OCI-M1 (cell line): ENCODE results near the gene STYX.

Experiments
- DNase-seq: peaks from one replicate; lab custom pipeline; 2025; lab: John Stamatoyannopoulos, UW

The STYX gene, protein sequence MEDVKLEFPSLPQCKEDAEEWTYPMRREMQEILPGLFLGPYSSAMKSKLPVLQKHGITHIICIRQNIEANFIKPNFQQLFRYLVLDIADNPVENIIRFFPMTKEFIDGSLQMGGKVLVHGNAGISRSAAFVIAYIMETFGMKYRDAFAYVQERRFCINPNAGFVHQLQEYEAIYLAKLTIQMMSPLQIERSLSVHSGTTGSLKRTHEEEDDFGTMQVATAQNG

GRCh38 chr14:52729925-52730708 lies at the start of gene STYX:
Gene STYX, plus strand, starts transcription at chr14:52730166. Its CDS starts 309 bp downstream, at chr14:52730475.
- DNase-seq = peak; percentile 98

- DNase-seq = no peak
These were observed 45.9 kb upstream of the STYX start for GRCh38 chr14:52683985-52684520.

GRCh38 chr14:52686176-52686575 lies 43.8 kb upstream of the STYX start:
- DNase-seq = no peak

DNA sequence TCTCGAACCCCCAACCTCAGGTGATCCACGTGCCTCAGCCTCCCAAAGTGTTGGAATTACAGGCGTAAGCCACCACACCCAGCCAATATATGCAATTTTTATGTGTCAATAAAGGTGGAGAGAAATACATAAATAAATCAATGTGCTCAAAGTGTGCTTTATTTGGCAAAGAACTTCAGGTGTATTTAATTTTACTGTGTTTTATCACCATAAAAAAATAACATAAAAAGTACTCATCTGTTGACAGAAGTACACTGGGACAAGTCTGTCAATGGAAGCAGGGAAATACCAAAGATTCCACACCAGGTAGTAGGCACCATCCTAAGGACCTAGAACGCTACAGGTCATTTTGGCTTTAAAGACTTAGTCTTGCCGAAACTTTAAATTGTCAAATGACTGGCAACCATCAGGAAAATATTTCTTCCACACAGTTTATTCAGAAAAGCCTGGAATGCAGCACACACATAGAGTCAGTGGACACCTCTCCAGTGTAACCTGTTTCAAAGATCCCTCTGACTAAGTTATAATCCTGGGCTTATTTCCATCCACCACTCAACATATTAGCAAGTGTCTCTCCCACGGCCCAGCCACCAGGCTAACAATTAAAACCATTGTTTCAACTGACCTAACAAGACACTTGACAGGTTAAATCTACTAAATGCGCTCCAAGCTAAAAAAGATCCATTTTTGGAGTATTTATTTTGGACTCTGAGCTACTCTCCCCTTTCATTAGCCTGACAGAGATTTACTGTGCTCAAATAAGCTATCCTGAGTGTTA lies 38.8 kb upstream of the STYX start:
- DNase-seq = no peak

GRCh38 chr14:52692248-52692962 lies 37.6 kb upstream of the STYX start:
- DNase-seq = peak; percentile 69

DNA sequence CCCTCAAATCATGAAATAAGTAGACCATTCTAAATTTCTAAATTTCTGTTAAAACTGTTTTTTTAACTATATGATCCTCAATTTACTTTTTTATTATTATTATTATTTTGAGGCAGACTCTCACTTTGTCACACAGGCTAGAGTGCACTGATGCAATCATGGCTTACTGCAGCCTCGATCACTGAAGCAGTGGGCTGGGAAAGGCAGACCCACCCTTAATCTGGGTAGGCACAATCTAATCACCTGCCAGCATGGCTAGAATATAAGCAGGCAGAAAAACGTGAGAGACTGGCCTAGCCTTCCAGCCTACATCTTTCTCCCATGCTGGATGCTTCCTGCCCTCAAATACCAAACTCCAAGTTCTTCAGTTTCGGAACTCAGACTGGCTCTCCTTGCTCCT lies 36.9 kb upstream of the STYX start:
- DNase-seq = no peak

- no peak for DNase-seq
These were observed 36.4 kb upstream of the STYX start for GRCh38 chr14:52693532-52693931.

DNA sequence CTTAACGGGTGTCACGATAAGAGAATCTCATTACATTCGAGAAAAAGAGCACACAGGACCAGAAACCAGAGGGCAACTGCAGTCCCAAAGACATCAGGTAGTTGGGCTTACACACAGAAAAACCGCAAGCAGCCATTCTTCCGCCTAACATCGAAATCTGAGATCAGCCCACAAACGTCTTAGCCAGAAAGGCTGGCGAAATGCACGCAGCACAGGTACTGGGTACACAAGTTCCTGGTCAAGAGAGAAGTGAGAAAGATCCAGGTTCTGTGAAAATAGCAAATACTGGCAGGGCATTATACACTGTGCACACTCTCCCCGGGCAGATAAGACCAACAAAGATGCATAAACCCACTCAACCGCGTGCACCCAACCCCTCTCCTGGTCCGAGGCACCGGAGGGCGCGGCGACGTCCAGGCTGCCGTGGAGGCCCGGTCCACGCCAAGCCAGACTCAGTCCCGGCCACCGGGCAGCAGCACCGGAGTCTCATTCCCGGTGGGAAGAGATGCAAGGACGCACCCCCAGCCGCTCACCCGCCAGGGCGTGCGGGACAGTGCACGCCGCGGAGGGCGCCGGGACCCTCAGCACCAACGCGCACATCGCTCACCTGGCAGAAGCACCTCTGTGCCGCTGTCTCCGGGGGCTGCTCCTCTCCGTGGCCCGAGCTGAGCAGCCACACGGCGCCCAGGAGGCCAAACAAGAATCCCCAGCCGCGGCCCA lies 35.0 kb upstream of the STYX start:
- peak; percentile 69 for DNase-seq

DNA sequence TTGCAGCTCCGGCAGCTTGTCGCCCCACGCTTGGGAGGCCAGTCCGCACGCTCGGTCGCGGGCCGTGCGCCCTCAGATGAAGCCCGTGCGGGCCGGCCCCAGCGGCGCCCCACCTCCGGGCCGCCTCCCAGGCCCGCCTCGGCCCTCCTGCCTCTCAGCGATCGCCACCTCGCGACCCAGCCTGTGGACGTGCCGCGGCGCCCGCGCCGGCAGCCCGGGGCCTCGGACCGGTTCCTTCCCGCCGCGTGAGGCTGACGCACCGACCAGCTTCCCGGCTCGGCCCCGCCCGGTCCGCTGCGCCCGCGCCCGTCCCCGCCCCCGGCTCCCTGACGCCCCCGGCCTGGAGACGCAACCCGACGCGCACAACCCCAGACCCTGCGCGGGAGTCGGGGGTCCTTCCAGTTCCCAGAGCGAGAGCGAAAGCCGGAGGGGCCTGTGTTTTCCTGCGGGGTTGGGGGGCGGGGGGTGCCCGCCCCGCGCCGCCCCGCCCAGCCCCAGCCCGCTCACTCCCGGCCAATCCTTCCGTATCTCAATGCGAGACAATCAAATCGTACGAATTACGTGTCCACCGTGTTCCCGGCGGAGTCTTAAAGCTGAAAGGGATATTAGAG lies 34.4 kb upstream of the STYX start, which contains the start of gene ERO1A:
TSS of gene ERO1A (minus strand) at position 78 of the 611 bp plus-strand sequence. CDS start at position 1, 77 bp downstream.
- peak; percentile 75 for DNase-seq

- DNase-seq = no peak
These were observed 29.2 kb upstream of the STYX start for GRCh38 chr14:52700701-52701172.

GRCh38 chr14:52701223-52701622 lies 28.7 kb upstream of the STYX start:
- peak; percentile 9 for DNase-seq

- DNase-seq = no peak
These were observed 26.7 kb upstream of the STYX start for GRCh38 chr14:52703225-52703624.

DNA sequence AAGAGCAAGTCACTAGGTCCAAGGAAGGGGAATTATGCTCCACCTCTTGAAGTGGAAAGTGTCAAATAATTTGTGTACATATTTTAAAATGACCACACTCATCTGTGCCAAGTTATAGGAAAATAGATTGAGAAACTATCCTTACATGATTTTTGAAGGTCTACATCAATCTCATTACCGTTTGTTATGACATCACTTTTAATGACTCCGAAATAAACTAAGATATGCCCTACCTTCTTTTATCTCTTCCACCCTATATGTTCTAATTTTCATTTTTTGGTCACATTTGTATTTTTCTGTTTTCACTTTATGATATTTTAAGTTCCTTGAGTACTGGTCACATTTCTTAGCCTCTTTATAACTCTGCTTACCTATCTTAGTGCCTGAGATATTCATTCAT lies 26.3 kb upstream of the STYX start:
- DNase-seq = no peak

GRCh38 chr14:52706286-52706685 lies 23.7 kb upstream of the STYX start:
- peak; percentile 77 for DNase-seq

DNA sequence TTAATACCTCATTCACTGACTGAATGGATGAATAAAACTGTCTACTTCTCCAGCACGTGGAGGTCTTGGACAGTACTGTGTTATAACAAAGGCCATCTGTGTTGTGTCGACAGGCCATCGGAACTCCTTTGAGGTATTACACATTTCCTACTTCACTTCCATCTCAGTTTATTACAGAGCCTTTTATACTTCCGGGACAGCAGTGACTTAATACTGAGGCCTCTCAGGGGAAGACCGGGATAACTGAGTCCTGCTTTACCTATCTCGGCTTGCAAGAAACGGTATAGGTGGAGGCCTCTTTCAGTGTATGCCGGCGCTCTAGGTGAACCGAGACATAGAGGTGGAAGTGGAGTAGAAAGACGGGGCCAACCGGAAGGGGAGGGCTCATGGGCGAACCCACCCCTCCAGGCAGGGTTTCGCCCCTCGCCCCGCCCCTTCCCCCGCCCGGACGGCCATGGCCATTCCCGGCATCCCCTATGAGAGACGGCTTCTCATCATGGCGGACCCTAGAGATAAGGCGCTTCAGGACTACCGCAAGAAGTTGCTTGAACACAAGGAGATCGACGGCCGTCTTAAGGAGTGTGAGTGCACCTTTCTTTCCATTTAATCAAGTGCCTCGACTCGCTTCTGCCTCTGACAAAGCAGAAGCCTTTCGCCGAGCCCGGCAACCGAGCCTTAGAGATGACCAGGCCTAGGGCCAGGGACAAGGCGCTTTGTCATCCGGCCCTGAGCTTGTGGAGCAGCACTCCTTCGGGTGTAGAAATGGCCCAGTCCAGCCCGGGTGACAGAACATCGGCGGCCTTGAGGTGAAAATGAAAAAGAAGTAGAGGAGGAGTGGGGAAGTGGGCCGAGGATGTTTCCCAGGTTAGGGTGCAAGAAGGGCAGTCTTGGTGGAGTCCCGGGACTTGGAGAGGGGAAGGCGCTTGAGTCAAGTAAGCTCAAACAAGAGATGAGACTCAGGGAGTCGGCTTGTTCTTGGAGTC lies 23.0 kb upstream of the STYX start, which contains the start of gene PSMC6:
TSS of gene PSMC6 (plus strand) at position 477 of the 983 bp plus-strand sequence. CDS start at position 497, 20 bp downstream.
- DNase-seq = peak; percentile 93

GRCh38 chr14:52711666-52712065 lies 18.3 kb upstream of the STYX start:
- DNase-seq = no peak

DNA sequence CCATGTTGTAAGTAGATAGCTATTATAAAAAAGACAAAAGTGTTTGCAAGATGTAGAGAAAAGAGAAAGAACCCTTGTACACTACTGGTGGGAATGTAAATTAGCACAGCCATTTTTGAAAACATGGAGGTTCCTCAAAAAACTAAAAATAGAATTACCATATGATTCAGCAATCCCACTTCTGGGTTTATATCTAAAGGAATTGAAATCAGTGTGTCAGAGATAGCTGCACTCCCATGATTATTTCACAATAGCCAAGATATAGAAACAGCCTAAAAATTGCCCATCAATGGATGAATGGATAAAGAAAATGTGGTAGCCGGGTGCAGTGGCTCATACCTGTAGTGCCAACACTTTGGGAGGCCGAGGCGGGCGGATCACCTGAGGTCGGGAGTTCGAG lies 13.8 kb upstream of the STYX start:
- DNase-seq = peak; percentile 2

DNA sequence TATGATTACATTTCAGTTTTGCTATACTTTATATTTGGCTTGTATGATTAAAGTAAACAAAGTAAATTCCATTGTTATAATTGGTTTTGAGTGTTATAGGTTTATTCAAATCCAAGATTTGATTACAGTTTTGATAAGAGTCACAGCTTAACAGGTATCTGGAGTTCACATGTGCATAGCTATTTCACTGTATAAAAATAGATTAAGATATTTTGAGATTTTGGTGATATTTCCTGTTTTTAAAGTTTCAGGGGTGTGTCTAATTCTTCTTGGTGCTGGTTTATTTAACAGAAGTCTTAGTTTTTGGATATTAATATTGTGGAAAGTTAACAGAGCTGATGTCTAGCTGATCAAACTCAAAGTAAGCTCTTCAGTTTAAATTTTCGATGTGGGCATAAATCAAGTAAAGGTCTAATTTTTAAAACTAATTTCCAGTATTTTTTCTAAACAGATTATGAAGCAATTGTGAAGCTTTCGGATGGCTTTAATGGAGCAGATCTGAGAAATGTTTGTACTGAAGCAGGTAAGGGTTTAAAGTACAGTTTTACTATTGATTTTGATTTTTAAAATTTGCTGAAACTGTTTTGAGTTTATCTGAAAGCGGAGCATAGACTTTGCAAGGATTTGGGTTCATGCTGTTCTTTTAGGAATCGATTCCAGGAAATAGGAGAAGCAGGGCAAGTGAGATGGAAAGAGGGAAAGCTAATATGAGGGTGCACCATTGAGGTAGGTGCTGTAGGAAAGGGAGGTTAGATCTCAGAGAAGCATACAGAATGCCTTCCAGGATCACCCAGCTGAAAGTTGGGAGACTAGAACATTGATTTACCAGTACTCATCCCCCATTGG lies 6.2 kb upstream of the STYX start:
- no peak for DNase-seq
